HG03521 (cell line): Measurements from ENCODE around the gene NFE2L1.
"Not testable (repeated sequence)": the region's sequence is repeated elsewhere in the genome, so short reads cannot be mapped to it uniquely, and the experiment has no call there.

ENCODE experiments used
- ATAC-seq: cut with Tn5 transposase; IDR thresholded peaks from one replicate; pipeline ENCODE4 v1.9.1; 2021; ENCODE audit warnings: mild to moderate bottlenecking, moderate library complexity; ENCODE audit not compliant: unreplicated experiment

The NFE2L1 gene

GRCh38 chr17:48023400-48024148, 24.6 kb upstream of the NFE2L1 start:
- no peak for ATAC-seq

GRCh38 chr17:48024149-48025039, 23.8 kb upstream of the NFE2L1 start:
- no peak for ATAC-seq

GRCh38 chr17:48025040-48025903, 22.9 kb upstream of the NFE2L1 start:
- ATAC-seq, result peak; percentile 87

GRCh38 chr17:48025904-48026501, 22.2 kb upstream of the NFE2L1 start:
- no peak for ATAC-seq

GRCh38 chr17:48026502-48027321, 21.4 kb upstream of the NFE2L1 start:
- ATAC-seq, result no peak

- ATAC-seq, result no peak
Observed at GRCh38 chr17:48027322-48027981, 20.7 kb upstream of the NFE2L1 start.

- ATAC-seq, result no peak
Observed at GRCh38 chr17:48028736-48029135, 19.4 kb upstream of the NFE2L1 start.

GRCh38 chr17:48030531-48030930, 17.6 kb upstream of the NFE2L1 start:
- ATAC-seq, result no peak

GRCh38 chr17:48031966-48032365, 16.2 kb upstream of the NFE2L1 start:
- no peak for ATAC-seq

- ATAC-seq, result not testable (repeated sequence)
Observed at GRCh38 chr17:48034734-48035133, 13.4 kb upstream of the NFE2L1 start.

- ATAC-seq, result no peak
Observed at GRCh38 chr17:48036693-48037035, 11.5 kb upstream of the NFE2L1 start.

GRCh38 chr17:48037036-48037837, 10.9 kb upstream of the NFE2L1 start, which contains the start of gene COPZ2:
COPZ2 (minus strand) TSS chr17:48037797; CDS start chr17:48037777, 20 bp downstream.
- ATAC-seq, result no peak

- ATAC-seq, result no peak
Observed at GRCh38 chr17:48037838-48038323, 10.3 kb upstream of the NFE2L1 start.

- no peak for ATAC-seq
Observed at GRCh38 chr17:48038687-48039086, 9.5 kb upstream of the NFE2L1 start.

GRCh38 chr17:48043176-48043575, 5.0 kb upstream of the NFE2L1 start:
- ATAC-seq, result no peak

GRCh38 chr17:48044851-48045250, 3.3 kb upstream of the NFE2L1 start:
- no peak for ATAC-seq

GRCh38 chr17:48045316-48046001, 2.7 kb upstream of the NFE2L1 start:
- no peak for ATAC-seq

- ATAC-seq, result no peak
Observed at GRCh38 chr17:48046296-48046695, 1.9 kb upstream of the NFE2L1 start.
